HT-29 (cell line): ENCODE results near the gene GRK4. TPM values are rescaled to one million over a fixed set of nuclear protein-coding genes. Genes with fewer than 3 reads are reported as not detected.
"Not testable (repeated sequence)": the region's sequence is repeated elsewhere in the genome, so short reads cannot be mapped to it uniquely, and the experiment has no call there.

Source experiments
- DNase-seq: peaks from one replicate; pipeline ENCODE4 v3.0.0-alpha.2; 2015; ENCODE audit warnings: low spot score
- total RNA-seq: library from RNA; depleted of rRNA; stranded (reverse); fragments of >200 nt; shearing (Covaris generic); gene quantifications from 2 replicates; pipeline ENCODE4 v1.2.3, GENCODE V29; 2014

The GRK4 gene
- total RNA-seq, 1 experiment from 2014 or later = 2.3 TPM

DNA sequence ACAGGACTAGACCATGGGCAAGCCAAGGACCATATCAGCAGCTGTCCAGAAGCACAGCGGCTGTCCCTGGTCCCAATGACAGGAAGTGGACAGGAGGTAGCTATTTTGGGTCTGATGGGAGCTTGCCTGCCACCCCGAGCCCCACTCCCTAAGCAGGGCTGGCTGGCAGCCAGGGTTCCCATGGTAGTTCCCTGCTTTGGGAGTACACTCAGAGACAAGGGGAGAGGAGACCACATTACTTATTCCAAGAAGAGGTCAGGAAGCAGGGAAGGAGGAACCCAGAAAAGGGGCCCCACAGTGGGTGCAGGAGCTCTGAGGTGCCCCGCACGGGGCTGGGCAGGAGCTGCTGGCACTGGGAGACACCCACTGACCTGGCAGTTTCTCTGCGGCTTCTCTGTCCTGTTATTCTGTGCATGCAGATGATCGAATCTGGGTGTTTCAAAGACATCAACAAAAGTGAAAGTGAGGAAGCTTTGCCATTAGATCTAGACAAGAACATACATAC, 74.6 kb downstream of the GRK4 start:
- DNase-seq = no peak

DNA sequence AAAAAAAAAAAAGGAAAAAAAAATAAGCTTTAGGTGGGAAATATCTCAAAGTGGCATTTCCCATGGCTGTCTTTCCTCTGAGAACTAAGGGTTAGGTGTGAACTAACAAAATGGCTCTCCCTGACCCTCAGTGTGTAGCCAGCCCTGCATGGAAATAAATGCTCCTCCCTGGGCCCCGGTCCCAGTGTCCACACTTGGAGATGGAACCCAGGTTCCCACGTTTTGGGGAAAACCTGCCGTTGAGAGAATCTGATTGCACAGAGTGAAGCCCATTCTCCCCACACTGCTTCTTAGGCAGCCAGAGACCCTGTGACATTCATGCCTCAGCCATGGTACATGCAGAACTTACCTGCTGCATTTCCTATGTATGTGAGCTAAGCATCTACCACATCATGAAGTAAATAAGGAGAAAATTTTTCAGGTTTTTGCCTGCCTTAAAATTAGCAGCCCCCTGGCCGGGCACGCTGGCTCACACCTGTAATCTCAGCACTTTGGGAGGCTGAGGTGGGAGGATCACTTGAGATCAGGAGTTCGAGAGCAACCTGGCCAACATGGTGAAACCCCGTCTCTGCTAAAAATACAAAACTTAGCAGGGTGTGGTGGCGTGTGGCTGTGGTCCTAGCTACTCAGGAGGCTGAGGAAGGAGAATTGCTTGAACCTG, 76.5 kb downstream of the GRK4 start:
- DNase-seq = no peak

DNA sequence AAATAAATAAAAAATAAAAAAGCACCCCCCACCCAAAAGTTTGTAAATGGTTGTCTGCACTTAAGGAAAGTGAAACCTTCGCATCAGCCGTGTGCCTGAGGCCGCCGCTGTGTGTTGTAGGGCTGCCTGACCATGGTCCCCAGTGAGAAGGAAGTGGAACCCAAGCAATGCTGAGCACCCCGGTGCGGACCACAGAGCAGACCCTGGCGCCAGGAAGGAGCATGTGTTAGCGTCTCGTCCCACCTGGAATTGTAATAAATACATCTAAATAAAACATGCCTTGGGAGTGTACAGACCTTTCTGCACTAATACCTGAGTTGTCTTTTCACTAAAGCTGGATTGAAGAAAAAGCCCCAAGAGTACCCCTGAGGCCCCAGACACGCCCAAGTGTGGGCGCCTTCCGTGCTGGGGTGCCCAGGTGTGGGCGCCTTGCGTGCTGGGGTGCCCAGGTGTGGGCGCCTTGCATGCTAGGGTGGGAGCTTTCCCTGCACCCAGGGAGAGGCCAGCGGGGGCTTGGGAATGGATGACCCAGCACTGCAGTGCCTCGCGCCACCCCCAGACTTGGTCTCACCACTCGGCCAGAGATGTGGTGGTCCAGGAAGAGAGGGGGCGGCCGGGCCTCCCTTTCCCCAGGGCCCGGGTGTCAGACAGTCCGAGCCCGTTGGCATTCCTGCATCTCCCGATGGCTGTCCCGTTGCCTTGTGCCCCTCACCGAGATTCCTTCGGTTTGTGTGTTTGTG, 77.3 kb downstream of the GRK4 start:
- DNase-seq = no peak

DNA sequence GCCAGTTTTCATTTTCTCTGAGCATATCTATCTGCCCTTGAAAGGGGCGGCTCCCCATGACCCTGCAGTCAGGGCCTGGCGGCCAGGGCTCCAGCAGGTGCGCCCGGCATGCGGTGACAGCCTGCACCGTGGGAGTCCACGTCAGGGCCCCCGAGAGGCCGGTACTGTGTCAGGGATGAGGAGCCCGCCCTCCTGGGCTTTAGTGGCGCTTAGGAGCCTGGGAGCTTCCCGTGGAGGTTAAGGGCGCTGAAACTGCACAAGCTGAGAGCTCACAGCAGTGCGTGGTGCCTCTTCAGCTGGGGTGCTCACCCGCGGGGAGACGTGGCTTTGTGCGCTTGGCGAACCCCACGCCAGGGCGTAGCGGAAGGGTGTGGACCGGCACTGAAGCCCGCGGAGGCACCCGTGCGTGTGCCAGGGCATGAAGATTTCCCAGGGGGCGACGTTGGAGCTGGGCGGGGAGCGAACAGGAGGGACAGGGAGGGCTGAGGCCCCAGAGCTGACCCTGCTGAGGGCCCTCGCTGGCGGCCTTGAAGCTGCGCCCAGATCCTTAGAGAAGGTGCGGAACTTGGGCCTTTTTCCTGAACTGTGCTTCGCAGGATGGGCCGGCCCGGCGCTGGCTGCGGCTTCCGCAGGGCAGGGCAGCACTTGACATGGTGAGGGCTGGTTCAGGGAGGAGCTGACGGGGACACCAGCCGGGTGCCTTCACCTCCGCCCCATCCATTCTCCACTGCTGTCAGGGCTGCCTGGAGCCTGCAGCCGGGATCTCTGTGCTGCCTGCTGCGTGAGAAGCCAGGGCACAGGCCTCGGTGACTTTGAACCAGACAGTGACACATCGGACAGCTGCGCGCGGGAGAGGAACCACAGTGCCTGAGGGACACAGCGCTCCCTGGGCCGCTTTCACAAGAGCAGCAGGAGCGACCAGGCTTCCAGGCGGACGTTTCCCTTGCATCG, 78.1 kb downstream of the GRK4 start:
- peak; percentile 58 for DNase-seq

DNA sequence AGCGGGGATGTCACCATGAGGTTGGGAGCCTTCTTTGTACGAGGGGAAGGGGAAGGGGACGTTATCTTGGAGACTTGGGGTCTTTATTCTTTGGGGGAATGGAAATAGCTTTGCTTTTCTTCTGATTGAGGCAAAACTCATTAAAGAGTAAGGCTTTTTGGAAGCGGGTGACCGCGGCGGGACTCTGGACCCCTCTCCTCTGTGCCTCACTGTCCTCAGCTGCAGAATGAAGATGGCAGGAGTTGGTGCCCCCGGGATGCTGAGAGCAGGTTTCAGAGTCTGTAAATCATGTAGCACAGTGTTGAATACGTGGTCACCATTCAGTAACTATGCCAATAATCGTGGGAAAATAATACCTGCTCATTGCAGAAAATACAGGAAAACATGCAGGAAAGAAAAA, 78.9 kb downstream of the GRK4 start:
- no peak for DNase-seq

DNA sequence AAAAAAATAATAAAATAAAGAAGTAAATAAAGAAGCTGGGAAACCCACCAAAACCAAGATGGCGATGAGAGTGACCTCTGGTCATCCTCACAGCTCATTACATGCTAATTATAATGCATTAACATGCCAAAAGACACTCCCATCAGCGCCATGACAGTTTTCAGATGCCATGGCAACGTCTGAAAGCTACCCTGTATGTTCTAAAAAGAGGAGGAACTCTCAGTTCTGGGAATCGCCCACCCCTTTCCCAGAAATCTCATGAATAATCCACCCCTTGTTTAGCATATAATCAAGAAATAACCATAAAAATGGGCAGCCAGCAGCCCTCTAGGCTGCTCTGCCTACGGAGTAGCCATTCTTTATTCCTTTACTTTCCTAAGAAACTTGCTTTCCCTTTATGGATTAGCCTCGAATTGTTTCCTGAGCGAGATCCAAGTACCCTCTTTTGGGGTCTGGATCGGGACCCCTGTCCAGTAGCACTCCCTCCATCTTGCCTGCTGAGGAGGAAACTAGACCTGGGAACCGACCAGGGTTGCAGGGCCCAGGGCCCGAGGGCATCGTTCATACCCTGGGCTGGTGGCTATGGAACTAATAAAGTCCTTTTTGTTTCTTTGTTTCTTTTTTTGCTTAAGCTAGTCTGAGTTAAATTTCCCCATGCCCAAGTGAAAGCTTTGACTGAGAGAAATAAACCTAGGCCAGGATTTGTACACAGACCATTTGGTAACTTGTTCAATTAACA, 80.1 kb downstream of the GRK4 start:
- DNase-seq = no peak

DNA sequence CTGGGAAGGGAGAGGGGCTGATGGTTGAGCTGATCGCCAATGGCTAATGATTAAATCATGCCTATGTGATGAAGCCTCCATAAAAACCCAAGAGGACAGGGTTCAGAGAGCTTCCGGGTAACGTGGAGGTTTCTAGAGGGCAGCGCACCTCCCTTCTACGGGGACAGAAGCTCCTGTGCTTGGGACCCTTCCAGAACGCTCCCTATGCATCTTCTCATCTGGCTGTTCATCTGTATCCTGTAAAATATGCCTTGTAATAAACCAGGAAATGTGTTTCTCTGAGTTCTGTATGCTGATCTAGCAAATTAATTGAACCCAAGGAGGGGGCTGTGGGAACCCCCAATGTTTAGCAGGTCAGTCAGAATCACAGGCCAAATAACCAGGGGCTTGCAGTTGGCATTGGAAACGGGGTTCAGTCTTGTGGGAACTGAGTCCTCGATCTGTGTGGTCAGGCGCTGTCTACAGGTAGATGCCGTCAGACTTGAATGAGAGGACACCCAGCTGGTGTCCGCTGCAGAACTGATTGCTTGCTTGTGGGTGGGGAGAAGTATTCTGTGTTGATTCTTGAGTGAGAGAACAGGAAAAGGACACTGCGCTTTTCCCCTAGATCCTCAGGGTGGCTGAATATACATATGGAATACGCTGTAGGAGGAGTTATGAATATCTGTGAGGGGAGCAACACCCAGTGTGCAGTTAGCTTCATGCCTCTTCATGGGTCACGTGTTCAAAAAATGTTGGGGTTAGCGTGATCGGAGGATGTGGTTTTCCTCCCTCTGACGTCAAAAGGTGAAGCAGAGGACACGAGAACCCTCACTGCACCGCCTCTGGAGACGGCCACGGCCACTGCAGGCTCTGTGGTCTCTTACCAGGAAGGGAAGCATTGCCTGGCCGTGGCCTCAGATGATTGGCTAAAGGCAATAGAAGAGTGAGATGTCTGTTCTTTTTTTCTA, 81.8 kb downstream of the GRK4 start:
- no peak for DNase-seq

DNA sequence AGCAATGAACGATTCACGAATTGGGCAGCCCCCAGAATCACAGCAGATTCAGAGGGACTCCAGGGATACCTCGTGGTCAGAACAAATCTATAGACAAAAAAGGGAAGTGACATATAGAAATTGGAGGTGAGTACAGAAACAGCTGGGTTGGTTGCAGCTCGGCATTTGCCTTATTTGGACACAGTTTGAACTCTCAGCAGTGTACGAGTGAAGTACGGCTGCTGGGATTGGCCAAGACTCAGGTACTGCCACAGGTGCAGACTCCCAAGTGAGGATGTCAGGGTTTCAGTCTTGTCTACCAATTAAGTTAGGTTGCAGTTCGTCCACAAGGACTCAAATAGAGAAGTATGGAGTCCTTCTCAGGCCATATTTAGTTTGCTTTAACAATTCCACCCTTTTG, 82.8 kb downstream of the GRK4 start:
- no peak for DNase-seq

DNA sequence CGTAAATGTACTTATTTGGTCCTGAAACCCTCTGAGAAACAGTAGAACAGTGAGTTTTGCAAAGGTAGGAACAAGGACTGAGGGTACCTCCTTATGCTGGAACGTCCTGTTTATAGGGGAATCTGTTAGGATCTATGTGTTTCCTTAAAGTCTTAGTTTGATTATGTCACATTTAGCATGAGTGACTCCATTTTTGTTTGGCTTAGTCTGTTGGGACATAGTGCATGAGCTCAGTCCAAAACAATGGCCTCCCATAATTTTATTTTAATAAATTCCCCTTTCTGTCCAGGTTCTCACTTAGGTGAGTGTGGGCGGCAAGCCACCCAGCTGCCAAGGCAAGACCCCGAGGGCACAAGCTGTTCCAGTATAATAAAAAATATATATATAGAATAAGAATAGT, 83.3 kb downstream of the GRK4 start:
- DNase-seq = no peak

DNA sequence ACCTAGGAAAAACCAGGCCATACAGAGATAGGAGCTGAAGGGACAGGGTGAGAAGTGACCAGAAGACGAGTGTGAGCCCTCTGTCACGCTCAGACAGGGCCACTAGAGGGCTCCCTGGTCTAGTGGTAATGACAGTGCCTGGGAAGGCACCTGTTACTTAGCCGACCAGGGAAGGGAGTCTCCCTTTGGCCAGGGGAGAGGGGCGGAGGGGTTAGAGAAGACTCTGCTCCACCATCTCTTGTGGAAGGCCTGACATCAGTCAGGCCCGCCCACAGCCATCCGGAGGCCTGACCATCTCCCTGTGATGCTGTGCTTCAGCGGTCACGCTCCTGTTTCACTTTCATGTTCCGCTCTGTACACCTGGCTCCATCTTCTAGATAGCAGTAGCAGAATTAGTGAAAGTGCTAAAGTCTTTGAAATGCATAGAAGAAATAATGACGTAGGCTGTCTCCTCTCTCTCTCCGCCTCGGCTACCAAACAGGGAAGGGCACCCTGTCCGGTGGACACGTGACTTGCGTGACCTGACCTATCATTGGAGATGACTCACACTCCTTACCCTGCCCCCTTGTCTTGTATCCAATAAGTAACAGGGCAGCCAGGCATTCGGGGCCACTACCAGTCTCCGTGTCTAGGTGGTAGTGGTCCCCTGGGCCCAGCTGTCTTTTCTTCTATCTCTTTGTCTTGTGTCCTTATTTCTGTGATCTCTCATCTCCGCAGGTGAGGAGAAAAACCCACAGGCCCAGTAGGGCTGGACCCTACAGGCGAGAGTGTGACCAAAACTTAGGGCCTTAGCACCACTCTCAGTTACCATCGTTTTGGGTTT, 84.3 kb downstream of the GRK4 start:
- peak; percentile 89 for DNase-seq

DNA sequence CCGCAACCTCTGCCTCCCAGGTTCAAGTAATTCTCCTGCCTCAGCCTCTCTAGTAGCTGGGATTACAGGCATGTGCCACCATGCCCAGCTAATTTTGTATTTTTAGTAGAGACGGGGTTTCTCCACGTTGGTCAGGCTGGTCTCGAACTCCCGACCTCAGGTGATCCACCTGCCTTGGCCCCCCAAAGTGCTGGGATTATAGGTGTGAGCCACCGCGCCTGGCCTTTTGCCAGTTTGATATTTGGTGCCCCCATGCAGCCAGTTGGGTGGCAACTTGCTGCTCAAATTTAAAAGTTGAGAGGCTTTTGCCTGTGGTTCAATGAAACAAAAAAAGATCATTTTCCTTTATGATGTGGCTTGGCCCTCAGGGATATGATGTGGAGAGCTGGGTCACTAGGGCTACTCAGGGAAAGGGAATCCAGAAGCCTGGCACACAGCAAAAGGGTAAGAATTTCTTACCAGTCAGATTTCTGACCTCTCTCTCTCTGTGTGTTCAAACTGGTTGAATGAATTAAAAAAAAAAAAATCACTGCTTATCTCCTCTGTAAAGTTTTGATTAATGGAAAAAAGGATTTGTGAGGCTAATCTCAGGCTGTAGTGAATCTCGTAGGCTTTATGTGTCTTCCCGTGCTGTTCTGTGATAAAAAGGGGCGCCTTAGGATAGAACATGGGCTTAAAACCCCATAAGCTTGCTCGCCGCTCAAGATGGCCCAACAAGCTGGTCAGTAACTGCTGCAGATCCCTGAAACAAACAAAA, 87.9 kb downstream of the GRK4 start:
- not testable (repeated sequence) for DNase-seq

DNA sequence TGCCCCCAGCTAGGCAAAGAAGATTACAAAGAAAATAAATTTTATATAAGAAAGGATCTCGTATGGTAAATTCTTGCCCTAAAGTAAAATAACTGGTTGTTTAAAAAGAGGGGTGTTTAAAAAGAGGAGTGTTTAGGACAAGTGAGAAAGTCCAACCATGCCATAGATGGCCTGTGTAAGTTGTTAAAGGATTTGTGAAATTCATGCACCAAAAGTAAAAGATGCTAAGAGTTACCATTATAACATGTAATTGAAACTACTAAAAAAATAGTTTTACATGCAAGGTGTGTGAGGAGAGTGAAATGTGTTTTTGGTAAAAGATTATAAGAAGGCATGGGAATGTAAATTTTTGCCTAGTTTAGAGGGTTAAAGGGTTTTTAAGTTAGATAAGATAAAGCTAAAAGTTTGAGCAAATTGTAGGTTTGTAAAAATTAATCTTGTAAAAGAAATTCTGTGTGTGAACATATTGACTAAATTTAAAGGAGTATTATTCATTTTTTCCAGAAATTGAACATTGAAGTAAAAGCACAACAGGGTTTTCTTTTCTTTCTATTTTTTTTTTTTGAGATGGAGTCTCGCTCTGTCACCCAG, 90.9 kb downstream of the GRK4 start:
- DNase-seq = no peak

DNA sequence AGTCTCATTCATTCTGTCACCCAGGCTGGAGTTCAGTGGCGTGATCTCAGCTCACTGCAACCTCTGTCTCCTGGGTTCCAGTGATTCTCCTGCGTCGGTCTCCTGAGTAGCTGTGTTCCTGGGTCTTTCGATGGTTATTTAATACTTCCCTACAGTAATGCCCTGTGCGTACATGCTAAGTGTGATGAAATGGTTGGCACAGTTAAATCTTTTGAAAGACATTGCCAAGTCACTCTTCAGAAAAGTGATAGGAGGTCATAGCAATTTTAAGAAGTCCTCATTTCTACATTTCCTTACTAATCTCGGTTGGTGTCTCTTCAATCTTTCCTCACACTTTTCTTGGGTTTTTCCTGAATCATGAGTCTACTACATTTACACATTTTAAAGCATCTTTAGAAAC, 96.6 kb downstream of the GRK4 start:
- DNase-seq = no peak

DNA sequence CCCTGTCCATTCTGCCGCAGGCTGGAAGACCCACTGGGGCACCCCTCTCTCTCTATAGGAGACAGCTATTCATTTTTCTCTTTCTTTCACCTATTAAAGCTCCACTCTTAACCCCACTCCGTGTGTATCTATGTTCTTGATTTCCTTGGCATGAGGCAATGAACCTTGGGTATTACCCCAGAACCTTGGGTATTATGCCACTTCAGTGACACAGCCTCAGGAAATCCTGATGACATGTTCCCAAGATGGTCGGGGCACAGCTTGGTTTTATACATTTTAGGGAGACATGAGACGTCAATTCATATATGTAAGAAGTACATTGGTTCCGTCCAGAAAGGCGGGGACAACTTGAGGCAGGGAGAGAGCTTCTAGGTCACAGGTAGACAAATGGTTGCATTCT, 97.6 kb downstream of the GRK4 start:
- no peak for DNase-seq

DNA sequence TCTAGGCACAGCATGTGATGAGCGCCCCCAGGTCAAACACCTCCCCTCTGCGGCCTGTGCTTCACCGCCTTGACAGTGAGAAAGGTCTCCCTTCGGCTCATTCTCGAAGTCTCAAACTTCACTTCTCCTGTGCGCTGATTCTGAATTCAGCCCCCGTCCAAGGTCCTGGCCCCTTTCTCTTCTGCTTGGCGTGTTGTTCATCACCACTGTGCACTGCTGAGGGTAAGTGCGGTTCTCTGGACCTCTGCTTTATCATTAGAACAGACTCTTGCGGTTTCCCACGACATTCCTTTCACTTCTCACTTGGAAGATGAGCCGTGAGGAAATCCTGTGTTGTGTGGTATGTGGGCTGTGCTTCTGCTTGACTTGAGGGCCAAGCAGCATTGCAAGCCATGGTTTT, 99.1 kb downstream of the GRK4 start:
- DNase-seq = no peak

DNA sequence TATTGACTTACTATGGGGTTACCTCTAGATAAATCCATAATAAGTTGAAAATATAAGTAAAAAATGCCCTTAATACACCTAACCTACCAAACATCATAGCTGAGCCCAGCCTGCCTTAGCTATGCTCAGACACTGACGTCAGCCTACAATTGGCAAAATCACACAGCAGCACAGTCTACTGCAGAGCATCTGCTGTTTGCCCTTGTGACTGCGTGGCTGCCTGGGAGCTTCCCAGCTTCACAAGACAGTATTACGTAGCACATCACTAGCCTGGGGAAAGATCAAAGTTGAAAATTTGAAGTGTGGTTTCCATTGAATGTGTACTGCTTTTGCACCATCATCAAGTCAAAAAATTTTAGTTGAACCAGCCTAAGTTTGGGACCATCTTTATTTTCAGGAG, 102.2 kb downstream of the GRK4 start:
- DNase-seq = no peak

DNA sequence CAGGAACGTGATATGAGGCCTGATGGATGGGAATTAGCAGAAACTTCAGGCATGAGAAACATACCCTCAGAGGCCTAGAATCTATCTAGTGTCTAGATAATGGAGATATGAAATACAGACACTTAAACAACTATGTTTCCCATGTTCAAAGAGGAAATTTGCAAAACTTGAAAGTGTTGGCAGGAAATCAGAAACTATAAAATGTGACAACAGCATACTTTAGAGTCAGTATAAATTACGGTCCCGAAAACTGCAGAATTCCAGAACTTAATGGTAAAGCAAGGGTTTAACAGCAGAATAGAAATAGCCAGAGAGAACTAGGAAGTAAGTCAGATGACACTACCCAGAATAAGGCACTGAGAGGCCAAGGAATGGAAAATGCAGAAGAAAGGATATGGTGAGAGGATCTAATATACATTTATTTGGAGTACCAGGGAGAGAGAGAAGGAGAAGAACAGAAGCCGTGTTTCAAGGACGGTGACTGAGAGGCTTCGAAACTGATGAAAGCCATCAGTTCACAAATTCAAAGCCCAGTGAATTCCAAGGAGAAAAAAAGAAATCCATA, 103.5 kb downstream of the GRK4 start:
- no peak for DNase-seq

DNA sequence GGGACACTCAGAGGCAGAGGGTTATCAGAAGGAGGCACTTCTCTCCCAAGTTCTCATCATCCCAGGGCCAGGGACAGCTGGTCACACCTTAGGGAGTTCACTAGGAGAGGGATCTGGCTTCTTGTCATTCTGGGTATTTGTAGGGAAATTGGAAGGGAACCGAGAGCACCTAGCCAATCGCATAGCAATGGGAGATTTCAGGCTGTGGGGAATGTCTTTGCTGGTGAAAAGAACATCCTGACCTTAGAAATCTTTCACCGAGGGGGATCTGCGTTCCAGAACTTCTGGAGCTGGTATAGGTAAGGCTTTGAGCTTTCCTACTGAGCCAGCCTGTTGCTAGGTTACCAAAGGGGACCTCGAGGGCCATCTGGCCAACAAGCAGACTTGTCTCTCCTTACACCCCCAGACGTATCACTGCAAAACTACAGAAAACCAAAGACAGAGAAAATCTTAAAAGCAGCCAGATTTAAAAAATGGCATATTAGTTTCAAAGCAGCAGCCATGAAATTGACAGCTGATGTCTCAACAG, 104.2 kb downstream of the GRK4 start:
- no peak for DNase-seq
